Mesenchymal stem cell (in vitro differentiated cells and primary cell): ENCODE data around the gene DIP2B.

Experiments used
- DNase-seq: peaks from one replicate; pipeline ENCODE4 v3.0.0-alpha.2; 2013
- H2AFZ ChIP-seq: one replicate; pipeline ENCODE4 v1.6.1; 2013; ENCODE audit warnings: low read depth, mild to moderate bottlenecking, control low read depth, inconsistent platforms, low read length, moderate library complexity
- H2AK5ac ChIP-seq: 2 replicates; pipeline ENCODE4 v1.6.1; 2013; ENCODE audit warnings: low read length, moderate library complexity, mild to moderate bottlenecking, inconsistent platforms; ENCODE audit not compliant: severe bottlenecking
- H2BK120ac ChIP-seq: one replicate; pipeline ENCODE4 v1.6.1; 2013; ENCODE audit warnings: low read depth, mild to moderate bottlenecking, inconsistent platforms, low read length, moderate library complexity
- H2BK12ac ChIP-seq, 2 experiments: one replicate each; pipeline ENCODE4 v1.6.1; 2013; ENCODE audit warnings: inconsistent platforms in 2 of 2, low read length in 2 of 2, mild to moderate bottlenecking in 2 of 2, moderate library complexity in 2 of 2, control low read depth in 1 of 2
- H2BK15ac ChIP-seq: one replicate; pipeline ENCODE4 v1.6.1; 2013; ENCODE audit warnings: mild to moderate bottlenecking, low read depth, inconsistent platforms; ENCODE audit not compliant: poor library complexity, severe bottlenecking
- H2BK5ac ChIP-seq: 2 replicates; pipeline ENCODE4 v1.6.1; 2013; ENCODE audit warnings: low read depth, mild to moderate bottlenecking, low read length, control low read depth, inconsistent platforms; ENCODE audit not compliant: poor library complexity, severe bottlenecking
- H3K14ac ChIP-seq, 2 experiments: one replicate each; pipeline ENCODE4 v1.6.1; 2013; ENCODE audit warnings: inconsistent platforms in 2 of 2, low read length in 2 of 2, control low read depth in 1 of 2, mild to moderate bottlenecking in 1 of 2, moderate library complexity in 1 of 2
- H3K18ac ChIP-seq, 2 experiments: one replicate each; pipeline ENCODE4 v1.6.1; 2013; ENCODE audit warnings: inconsistent platforms in 2 of 2, low read length in 2 of 2, control low read depth in 1 of 2, low read depth in 1 of 2, mild to moderate bottlenecking in 1 of 2
- H3K23ac ChIP-seq, 2 experiments: one replicate each; pipeline ENCODE4 v1.6.1; 2013; ENCODE audit warnings: inconsistent platforms in 2 of 2, low read length in 2 of 2, mild to moderate bottlenecking in 2 of 2, moderate library complexity in 2 of 2, control low read depth in 1 of 2
- H3K27ac ChIP-seq: 2 replicates; pipeline ENCODE4 v1.5.1; 2013; ENCODE audit warnings: mild to moderate bottlenecking, moderate library complexity, low read length, control low read depth, inconsistent platforms; ENCODE audit not compliant: poor library complexity, severe bottlenecking
- H3K27me3 ChIP-seq, 2 experiments: 2 replicates each; pipeline versions ENCODE4 v1.6.1 to v1.7.0; 2013; ENCODE audit warnings: low read length in 2 of 2, mild to moderate bottlenecking in 2 of 2, moderate library complexity in 2 of 2, control low read depth in 1 of 2, inconsistent platforms in 1 of 2; ENCODE audit not compliant: control insufficient read depth in 1 of 2, insufficient read depth in 1 of 2
- H3K36me3 ChIP-seq, 2 experiments: 2 replicates each; pipeline versions ENCODE4 v1.6.1 to v1.7.0; 2013; ENCODE audit warnings: low read length in 2 of 2, control low read depth in 1 of 2, inconsistent platforms in 1 of 2, low read depth in 1 of 2, mild to moderate bottlenecking in 1 of 2; ENCODE audit not compliant: insufficient read depth in 2 of 2, control insufficient read depth in 1 of 2
- H3K4ac ChIP-seq, 2 experiments: one replicate each; pipeline ENCODE4 v1.6.1; 2013; ENCODE audit warnings: inconsistent platforms in 2 of 2, low read length in 2 of 2, mild to moderate bottlenecking in 2 of 2, moderate library complexity in 2 of 2, control low read depth in 1 of 2, low read depth in 1 of 2
- H3K4me1 ChIP-seq: 2 replicates; pipeline ENCODE4 v1.6.1; 2013; ENCODE audit warnings: low read depth, low read length, control low read depth; ENCODE audit not compliant: control insufficient read depth, insufficient read depth
- H3K4me2 ChIP-seq: 2 replicates; pipeline ENCODE4 v1.6.1; 2013; ENCODE audit warnings: low read length, mild to moderate bottlenecking, inconsistent platforms; ENCODE audit not compliant: poor library complexity, severe bottlenecking
- H3K4me3 ChIP-seq, 2 experiments: 2 replicates each; pipeline versions ENCODE4 v1.5.1 to v1.7.0; 2013; ENCODE audit warnings: low read length in 2 of 2, mild to moderate bottlenecking in 2 of 2, control low read depth in 1 of 2, low read depth in 1 of 2; ENCODE audit not compliant: insufficient read depth in 1 of 2
- H3K79me1 ChIP-seq: replicated peaks from 2 replicates; pipeline ENCODE4 v1.6.1; 2013; ENCODE audit warnings: mild to moderate bottlenecking, control low read depth, low read length, inconsistent platforms; ENCODE audit not compliant: poor library complexity, severe bottlenecking
- H3K9ac ChIP-seq: 2 replicates; pipeline ENCODE4 v1.7.0; 2013; ENCODE audit warnings: mild to moderate bottlenecking, low read length, moderate library complexity
- H3K9me3 ChIP-seq: 2 replicates; pipeline ENCODE4 v1.7.0; 2013; ENCODE audit warnings: mild to moderate bottlenecking, low read length; ENCODE audit not compliant: control insufficient read depth
- H4K8ac ChIP-seq: one replicate; pipeline ENCODE4 v1.6.1; 2013; ENCODE audit warnings: inconsistent platforms, mild to moderate bottlenecking, low read length, moderate library complexity
- H4K91ac ChIP-seq: one replicate; pipeline ENCODE4 v1.6.1; 2013; ENCODE audit warnings: mild to moderate bottlenecking, low read length, inconsistent platforms
- WGBS: methylation state at CpG from one replicate; pipeline ENCODE4 v1.1.7; 2013; ENCODE audit warnings: mixed read lengths; 5-methylcytosine and 5-hydroxymethylcytosine counted together

Gene DIP2B

DNA sequence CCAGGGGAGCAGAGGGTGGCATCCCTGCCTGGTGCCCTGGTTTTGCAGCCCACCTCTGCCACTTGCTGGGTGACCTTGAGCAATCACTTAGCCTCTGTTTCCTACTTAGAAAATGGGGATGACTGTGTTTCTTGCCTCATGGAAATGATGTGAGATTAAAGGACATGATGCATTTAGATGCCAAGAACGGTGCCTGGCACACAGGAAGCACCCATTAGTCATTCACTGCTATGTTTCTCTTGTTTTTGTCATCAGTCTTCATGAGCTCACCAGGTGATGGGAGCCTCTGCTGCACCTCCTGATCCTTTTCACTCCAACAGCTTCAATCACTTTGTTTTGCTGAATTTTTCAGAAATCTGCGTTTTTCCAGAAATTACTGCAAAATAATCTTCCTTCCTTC, 235.5 kb downstream of the DIP2B start:
- Histone ChIP-seq H3K27ac (no peak overlapping the region), H3K18ac (no peak overlapping the region), H2BK15ac (no peak overlapping the region), H2BK12ac (no peak overlapping the region), H2BK5ac (no peak overlapping the region), H4K91ac (no peak overlapping the region), H3K4me1 (no peaks in the 10 kb centered on the region), H3K23ac (no peak overlapping the region), H3K27me3 (no peaks in the 10 kb centered on the region), H3K4ac (no peak overlapping the region), H3K4me3 (no peak overlapping the region), H3K14ac (no peak overlapping the region), H4K8ac (no peak overlapping the region), H3K36me3 (peaks cover 50 to 82% of the 10 kb centered on the region in 2 experiments), H2BK120ac (no peak overlapping the region), H2AK5ac (no peak overlapping the region), H2AFZ (no peak overlapping the region), H3K9ac (no peak overlapping the region), H3K9me3 (no peaks in the 10 kb centered on the region), H3K4me2 (no peak overlapping the region), H3K79me1 (no peaks in the 10 kb centered on the region)
- WGBS = 87% methylated on average over 2 of the region's 2 CpGs
- no peak for DNase-seq

DNA sequence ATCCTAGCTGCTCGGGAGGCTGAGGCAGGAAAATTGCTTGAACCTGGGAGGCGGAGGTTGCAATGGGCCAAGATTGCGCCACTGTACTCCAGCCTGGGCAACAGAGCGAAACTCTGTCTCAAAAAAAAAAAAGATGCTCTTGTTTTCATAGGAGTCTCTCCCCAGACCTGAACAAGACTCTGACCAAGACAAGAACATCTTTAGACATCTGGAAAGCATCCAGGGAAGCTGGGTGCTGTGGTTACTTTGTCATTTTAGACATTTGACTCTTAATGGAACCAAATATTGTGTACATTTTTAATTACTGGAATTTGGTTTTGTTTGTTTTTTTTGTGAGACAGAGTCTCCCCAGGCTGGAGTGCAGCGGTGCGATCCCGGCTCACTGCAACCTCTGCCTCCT, 238.0 kb downstream of the DIP2B start:
- Histone ChIP-seq H3K27me3 (no peaks in the 10 kb centered on the region), H4K8ac (no peak overlapping the region), H3K23ac (no peak overlapping the region), H2BK5ac (no peak overlapping the region), H2AK5ac (no peak overlapping the region), H2BK15ac (no peak overlapping the region), H2BK12ac (no peak overlapping the region), H3K18ac (no peak overlapping the region), H3K4ac (no peak overlapping the region), H3K4me2 (no peak overlapping the region), H3K36me3 (peaks cover 41 to 82% of the 10 kb centered on the region in 2 experiments), H3K79me1 (no peaks in the 10 kb centered on the region), H2AFZ (no peak overlapping the region), H3K14ac (no peak overlapping the region), H3K9me3 (no peaks in the 10 kb centered on the region), H3K4me1 (no peaks in the 10 kb centered on the region), H3K9ac (no peak overlapping the region), H3K4me3 (no peak overlapping the region), H3K27ac (no peak overlapping the region), H4K91ac (no peak overlapping the region), H2BK120ac (no peak overlapping the region)
- 93% methylated on average over 6 of the region's 7 CpGs for WGBS
- no peak for DNase-seq

DNA sequence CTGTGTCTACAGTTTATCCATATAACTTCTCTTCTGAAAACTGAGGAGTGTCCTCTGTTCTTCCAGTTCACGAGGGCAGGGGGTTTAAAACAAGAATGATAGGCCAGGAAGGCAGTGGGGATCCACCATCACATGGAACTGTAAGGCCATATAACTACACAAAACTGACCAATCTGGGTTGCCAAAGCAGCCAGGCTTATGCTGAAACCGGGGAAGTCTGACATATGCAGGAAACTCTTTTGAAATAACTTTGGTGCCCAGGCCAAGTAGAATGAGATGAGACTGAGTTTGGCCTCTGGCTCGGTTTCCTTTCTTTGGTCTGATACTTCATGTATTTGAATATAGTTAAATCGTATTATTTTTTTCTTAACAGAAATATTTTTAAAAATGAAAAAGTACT, 241.1 kb downstream of the DIP2B start:
- no peaks in the 10 kb centered on the region for H3K27me3 ChIP-seq
- no peak overlapping the region for H3K4ac ChIP-seq
- H3K18ac ChIP-seq = no peak overlapping the region
- no peak overlapping the region for H3K14ac ChIP-seq
- H3K4me3 ChIP-seq = no peak overlapping the region
- no peak overlapping the region for H2AK5ac ChIP-seq
- H2BK15ac ChIP-seq = no peak overlapping the region
- no peak overlapping the region for H4K91ac ChIP-seq
- no peak overlapping the region for H2BK12ac ChIP-seq
- no peak overlapping the region for H3K4me2 ChIP-seq
- H2BK120ac ChIP-seq = no peak overlapping the region
- H3K9ac ChIP-seq = no peak overlapping the region
- no peak overlapping the region for H3K23ac ChIP-seq
- H3K4me1 ChIP-seq = no peaks in the 10 kb centered on the region
- no peak overlapping the region for H2AFZ ChIP-seq
- H4K8ac ChIP-seq = no peak overlapping the region
- no peak overlapping the region for H2BK5ac ChIP-seq
- no peak for DNase-seq
- no peaks in the 10 kb centered on the region for H3K79me1 ChIP-seq
- no peaks in the 10 kb centered on the region for H3K9me3 ChIP-seq
- H3K27ac ChIP-seq = no peak overlapping the region
- H3K36me3 ChIP-seq = peaks cover 22 to 61% of the 10 kb centered on the region in 2 experiments
- WGBS = 79% methylated on average over 1 of the region's 4 CpGs

DNA sequence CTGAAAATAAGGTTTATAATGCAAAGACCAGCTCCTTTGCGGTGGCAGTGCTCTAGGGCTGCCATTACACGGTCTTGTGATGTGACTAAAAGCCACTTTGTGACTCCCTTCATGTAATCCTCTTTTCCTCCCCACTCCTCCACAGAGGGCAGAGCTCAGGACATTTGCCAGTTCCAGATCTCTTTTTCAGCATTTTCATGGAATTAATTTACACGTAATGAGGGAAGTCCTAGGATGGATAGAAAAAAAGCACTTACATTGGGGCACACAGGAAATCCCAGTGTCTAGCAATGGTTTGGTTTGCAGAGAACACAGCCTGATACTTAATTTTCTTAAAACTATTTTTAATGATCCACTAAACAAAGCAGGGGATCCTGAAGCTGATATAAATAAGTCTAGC, 241.6 kb downstream of the DIP2B start:
- Histone ChIP-seq H3K36me3 (peaks cover 18 to 58% of the 10 kb centered on the region in 2 experiments), H2BK5ac (no peak overlapping the region), H3K27me3 (no peaks in the 10 kb centered on the region), H3K27ac (no peak overlapping the region), H2BK12ac (no peak overlapping the region), H2AK5ac (no peak overlapping the region), H3K18ac (no peak overlapping the region), H3K4me1 (no peaks in the 10 kb centered on the region), H3K4me3 (no peak overlapping the region), H3K4me2 (no peak overlapping the region), H2BK120ac (no peak overlapping the region), H3K9ac (no peak overlapping the region), H4K91ac (no peak overlapping the region), H3K4ac (no peak overlapping the region), H3K9me3 (no peaks in the 10 kb centered on the region), H3K79me1 (no peaks in the 10 kb centered on the region), H4K8ac (no peak overlapping the region), H3K23ac (no peak overlapping the region), H2BK15ac (no peak overlapping the region), H3K14ac (no peak overlapping the region), H2AFZ (no peak overlapping the region)
- DNase-seq = no peak
- 99% methylated on average over 3 of the region's 3 CpGs for WGBS
